Endothelial cell (in vitro differentiated cells): ENCODE data around the gene RASD2. TPM values are rescaled to one million over a fixed set of nuclear protein-coding genes. Genes with fewer than 3 reads are reported as not detected.

Source experiments
- DNase-seq: peaks from one replicate; pipeline ENCODE4 v3.0.0; 2021; ENCODE audit warnings: low spot score
- H3K27ac Mint-ChIP-seq: one replicate; pipeline ENCODE4 v1.8.0; 2021; ENCODE audit warnings: mixed read lengths, inconsistent platforms; ENCODE audit not compliant: unreplicated experiment
- H3K27me3 Mint-ChIP-seq: one replicate; pipeline ENCODE4 v1.8.0; 2021; ENCODE audit warnings: mild to moderate bottlenecking, moderate library complexity, mixed read lengths, inconsistent platforms; ENCODE audit not compliant: unreplicated experiment
- H3K36me3 Mint-ChIP-seq: one replicate; pipeline ENCODE4 v1.8.0; 2021; ENCODE audit warnings: mild to moderate bottlenecking, low read depth, mixed read lengths, inconsistent platforms; ENCODE audit not compliant: unreplicated experiment
- H3K4me1 Mint-ChIP-seq: one replicate; pipeline ENCODE4 v1.8.0; 2021; ENCODE audit warnings: mild to moderate bottlenecking, mixed read lengths, inconsistent platforms; ENCODE audit not compliant: unreplicated experiment
- H3K4me3 Mint-ChIP-seq: one replicate; pipeline ENCODE4 v1.8.0; 2021; ENCODE audit warnings: mild to moderate bottlenecking, mixed read lengths, inconsistent platforms; ENCODE audit not compliant: unreplicated experiment
- H3K9me3 Mint-ChIP-seq: one replicate; pipeline ENCODE4 v1.8.0; 2021; ENCODE audit warnings: mixed read lengths, inconsistent platforms; ENCODE audit not compliant: unreplicated experiment
- CTCF ChIP-seq: fragments of 200-600 bp; sonication (generic); IDR thresholded peaks from one replicate; pipeline ENCODE4 v1.5.0; 2021; ENCODE audit warnings: antibody characterized with exemption; ENCODE audit not compliant: unreplicated experiment
- total RNA-seq: library from RNA; stranded (reverse); fragmentation: NEBNext Ultra II Directional; extraction: Animal tissue kit (Norgen Biotek cat#: 25700); gene quantifications from one replicate; pipeline ENCODE4 v1.2.1, GENCODE V29; 2021; ENCODE audit not compliant: unreplicated experiment

Gene RASD2
- total RNA-seq, 1 donor from 2014 or later: not detected

GRCh38 chr22:35577799-35578659, 37.4 kb downstream of the RASD2 start:
- H3K27me3 Mint-ChIP-seq: no peaks in the 10 kb centered on the region
- no peaks in the 10 kb centered on the region for H3K4me1 Mint-ChIP-seq
- no peaks in the 10 kb centered on the region for H3K36me3 Mint-ChIP-seq
- no peaks in the 10 kb centered on the region for H3K9me3 Mint-ChIP-seq
- H3K4me3 Mint-ChIP-seq: no peak overlapping the region
- no peak for TF ChIP-seq CTCF
- no peak for DNase-seq
- no peak overlapping the region for H3K27ac Mint-ChIP-seq

- no peak for TF ChIP-seq CTCF
- Mint-ChIP-seq H3K27me3 (no peaks in the 10 kb centered on the region), H3K27ac (no peak overlapping the region), H3K4me3 (no peak overlapping the region), H3K9me3 (no peaks in the 10 kb centered on the region), H3K36me3 (no peaks in the 10 kb centered on the region), H3K4me1 (no peaks in the 10 kb centered on the region)
- DNase-seq: no peak
Measured at GRCh38 chr22:35578836-35579575, 38.4 kb downstream of the RASD2 start.

- no peaks in the 10 kb centered on the region for H3K9me3 Mint-ChIP-seq
- no peaks in the 10 kb centered on the region for H3K4me1 Mint-ChIP-seq
- TF ChIP-seq CTCF: no peak
- H3K4me3 Mint-ChIP-seq: no peak overlapping the region
- DNase-seq: no peak
- no peaks in the 10 kb centered on the region for H3K36me3 Mint-ChIP-seq
- no peaks in the 10 kb centered on the region for H3K27me3 Mint-ChIP-seq
- no peak overlapping the region for H3K27ac Mint-ChIP-seq
Measured at GRCh38 chr22:35580351-35581022, 39.9 kb downstream of the RASD2 start.

GRCh38 chr22:35581023-35581413, 40.4 kb downstream of the RASD2 start:
- Mint-ChIP-seq H3K27me3 (no peaks in the 10 kb centered on the region), H3K4me1 (no peaks in the 10 kb centered on the region), H3K4me3 (no peak overlapping the region), H3K27ac (no peak overlapping the region), H3K36me3 (no peaks in the 10 kb centered on the region), H3K9me3 (no peaks in the 10 kb centered on the region)
- TF ChIP-seq CTCF: no peak
- no peak for DNase-seq
